IMR-90 (cell line): Measurements from ENCODE around the gene GRM4. TPM values are rescaled to one million over a fixed set of nuclear protein-coding genes. Genes with fewer than 3 reads are reported as not detected.

Experiments used
- ATAC-seq: fragments of 200-7000 bp; cut with Tn5 transposase; 2 replicates; pipeline ENCODE4 v1.9.1; 2020; ENCODE audit warnings: low read depth, mild to moderate bottlenecking, moderate library complexity
- BruUV-seq: library from RNA; stranded (reverse); fragments of 400-500 nt; replicated peaks from 2 replicates; lab custom pipeline; 2021; lab: Mats Ljungman, UMichigan
- CTCF ChIA-PET: fragments of 300-600 bp; formaldehyde crosslinking; extraction: SDS; loops from one replicate; lab custom pipeline; 2021; ENCODE audit warnings: antibody characterized with exemption; lab: Yijun Ruan, JAX
- POLR2A ChIA-PET: fragments of 300-600 bp; sonication (Branson Sonifier 250); formaldehyde crosslinking; loops from one replicate; lab custom pipeline; 2022; ENCODE audit warnings: antibody characterized with exemption; ENCODE audit not compliant: unreplicated experiment; lab: Charles Lee
- DNase-seq: peaks from one replicate; pipeline ENCODE4 v3.0.0; 2013
- H2AFZ ChIP-seq: replicated peaks from 2 replicates; pipeline ENCODE3; 2013; ENCODE audit warnings: low read length, mild to moderate bottlenecking; ENCODE audit not compliant: poor library complexity
- H2AK5ac ChIP-seq: 2 replicates; pipeline ENCODE4 v1.6.1; 2013; ENCODE audit warnings: low read depth, low read length, inconsistent platforms
- H2AK9ac ChIP-seq: replicated peaks from 2 replicates; pipeline ENCODE3; 2013; ENCODE audit warnings: mild to moderate bottlenecking, low read depth, low read length, moderate library complexity; ENCODE audit not compliant: poor library complexity
- H2BK120ac ChIP-seq: 2 replicates; pipeline ENCODE4 v1.6.1; 2013; ENCODE audit warnings: low read depth, low read length, inconsistent platforms
- H2BK15ac ChIP-seq: 3 replicates; pipeline ENCODE4 v1.6.1; 2013; ENCODE audit warnings: low read depth, low read length, inconsistent platforms
- H2BK20ac ChIP-seq: 2 replicates; pipeline ENCODE4 v1.6.1; 2013; ENCODE audit warnings: low read depth, mild to moderate bottlenecking, inconsistent platforms, low read length, moderate library complexity
- H2BK5ac ChIP-seq: 2 replicates; pipeline ENCODE4 v1.6.1; 2013; ENCODE audit warnings: mild to moderate bottlenecking, low read depth, low read length, inconsistent platforms; ENCODE audit not compliant: poor library complexity, severe bottlenecking
- H3K14ac ChIP-seq: replicated peaks from 2 replicates; pipeline ENCODE4 v1.6.1; 2013; ENCODE audit warnings: low read depth, low read length, inconsistent platforms
- H3K18ac ChIP-seq: 2 replicates; pipeline ENCODE4 v1.6.1; 2013; ENCODE audit warnings: low read depth, low read length, control low read depth
- H3K23ac ChIP-seq: 2 replicates; pipeline ENCODE4 v1.6.1; 2013; ENCODE audit warnings: low read depth, low read length, inconsistent platforms
- H3K27ac ChIP-seq: 2 replicates; pipeline ENCODE4 v1.5.1; 2013; ENCODE audit warnings: mild to moderate bottlenecking, control low read depth, low read length; ENCODE audit not compliant: insufficient read depth
- H3K27me3 ChIP-seq: 2 replicates; pipeline ENCODE4 v1.6.1; 2013; ENCODE audit warnings: low read length; ENCODE audit not compliant: control insufficient read depth, insufficient read depth
- H3K36me3 ChIP-seq: 2 replicates; pipeline ENCODE4 v1.6.1; 2013; ENCODE audit warnings: low read length, mixed read lengths; ENCODE audit not compliant: control insufficient read depth, insufficient read depth
- H3K4ac ChIP-seq: 2 replicates; pipeline ENCODE4 v1.6.1; 2013; ENCODE audit warnings: low read depth, low read length, inconsistent platforms
- H3K4me1 ChIP-seq: 2 replicates; pipeline ENCODE4 v1.6.1; 2013; ENCODE audit warnings: low read length, mixed read lengths; ENCODE audit not compliant: control insufficient read depth, insufficient read depth
- H3K4me2 ChIP-seq: 2 replicates; pipeline ENCODE4 v1.6.1; 2013; ENCODE audit warnings: low read depth, mild to moderate bottlenecking, control low read depth, low read length, moderate library complexity
- H3K4me3 ChIP-seq: 2 replicates; pipeline ENCODE4 v1.5.1; 2013; ENCODE audit warnings: low read depth, mild to moderate bottlenecking, control low read depth, low read length, moderate library complexity; ENCODE audit not compliant: insufficient read depth
- H3K56ac ChIP-seq: 2 replicates; pipeline ENCODE4 v1.6.1; 2013; ENCODE audit warnings: low read length, inconsistent platforms; ENCODE audit not compliant: insufficient read depth; ENCODE audit errors: extremely low read depth
- H3K79me1 ChIP-seq, 2 experiments: 2 replicates each; pipeline ENCODE4 v1.6.1; 2013; ENCODE audit warnings: low read length in 2 of 2, inconsistent platforms in 1 of 2, low read depth in 1 of 2
- H3K9ac ChIP-seq: 2 replicates; pipeline ENCODE4 v1.6.1; 2013; ENCODE audit warnings: low read depth, low read length, control low read depth
- H3K9me1 ChIP-seq: 2 replicates; pipeline ENCODE4 v1.6.1; 2013; ENCODE audit warnings: low read length, inconsistent platforms; ENCODE audit not compliant: insufficient read depth
- H3K9me3 ChIP-seq: 2 replicates; pipeline ENCODE4 v1.6.1; 2013; ENCODE audit warnings: low read length; ENCODE audit not compliant: control insufficient read depth, insufficient read depth
- H4K20me1 ChIP-seq: 2 replicates; pipeline ENCODE4 v1.6.1; 2013; ENCODE audit warnings: low read length, inconsistent platforms; ENCODE audit not compliant: insufficient read depth
- H4K5ac ChIP-seq: 2 replicates; pipeline ENCODE4 v1.6.1; 2013; ENCODE audit warnings: mild to moderate bottlenecking, low read depth, low read length, control low read depth
- H4K8ac ChIP-seq, 2 experiments: 2 replicates each; pipeline ENCODE4 v1.6.1; 2013; ENCODE audit warnings: low read depth in 2 of 2, low read length in 2 of 2, control low read depth in 1 of 2, inconsistent platforms in 1 of 2
- H4K91ac ChIP-seq: 2 replicates; pipeline ENCODE4 v1.6.1; 2013; ENCODE audit warnings: low read depth, low read length, inconsistent platforms; ENCODE audit not compliant: insufficient read depth
- BHLHE40 ChIP-seq: fragments of 150-350 bp; IDR thresholded peaks from 2 replicates; pipeline ENCODE4 v1.6.1; 2016; ENCODE audit warnings: mild to moderate bottlenecking, low read depth, low read length
- CEBPB ChIP-seq: IDR thresholded peaks from 2 replicates; pipeline ENCODE4 v1.6.1; 2012; ENCODE audit warnings: low read depth, low read length, improper control_type of control experiment
- CHD1 ChIP-seq: IDR thresholded peaks from 2 replicates; pipeline ENCODE4 v1.6.1; 2012; ENCODE audit warnings: low read depth, low read length, improper control_type of control experiment
- FOS ChIP-seq: fragments of 150-350 bp; IDR thresholded peaks from 2 replicates; pipeline ENCODE4 v1.6.1; 2016; ENCODE audit warnings: low read depth, low read length
- MAFK ChIP-seq: IDR thresholded peaks from 2 replicates; pipeline ENCODE4 v1.6.1; 2012; ENCODE audit warnings: low read depth, low read length, improper control_type of control experiment
- MAZ ChIP-seq: IDR thresholded peaks from 2 replicates; pipeline ENCODE4 v1.6.1; 2012; ENCODE audit warnings: low read depth, mild to moderate bottlenecking, low read length, improper control_type of control experiment, moderate library complexity, borderline replicate concordance
- MXI1 ChIP-seq: IDR thresholded peaks from 2 replicates; pipeline ENCODE4 v1.6.1; 2012; ENCODE audit warnings: low read depth, mild to moderate bottlenecking, low read length, moderate library complexity, borderline replicate concordance
- NFE2L2 ChIP-seq: fragments of 150-350 bp; IDR thresholded peaks from 2 replicates; pipeline ENCODE4 v1.6.1; 2016; ENCODE audit warnings: low read depth, mild to moderate bottlenecking, low read length
- POLR2A ChIP-seq: IDR thresholded peaks from 2 replicates; pipeline ENCODE4 v1.6.1; 2012; ENCODE audit warnings: mild to moderate bottlenecking, low read depth, low read length
- RAD21 ChIP-seq: IDR thresholded peaks from 2 replicates; pipeline ENCODE4 v1.6.1; 2012; ENCODE audit warnings: low read length, improper control_type of control experiment
- WGBS, 2 experiments: methylation state at CpG; one replicate each; pipeline versions ENCODE4 v1.1.5 to v1.1.7; 2013; ENCODE audit warnings: missing lambda C conversion rate in 2 of 2; ENCODE audit not compliant: insufficient read length in 1 of 2; ENCODE audit errors: extremely low coverage in 2 of 2; 5-methylcytosine and 5-hydroxymethylcytosine counted together
- dilution Hi-C: fragments of 300-500 bp; cut with HindIII; formaldehyde crosslinking; loops from one replicate; pipeline ENCODE4 v1.14.3; 2018; ENCODE audit warnings: low sequenced_read_pairs; ENCODE audit not compliant: unreplicated experiment
- in situ Hi-C: fragments of 300-500 bp; cut with MboI; formaldehyde crosslinking; loops from 3 replicates; pipeline ENCODE4 v1.14.3; 2019; ENCODE audit warnings: low sequenced_read_pairs, inconsistent platforms, mixed read lengths
- intact Hi-C: fragments of 100-400 bp; cut with micrococcal nuclease; formaldehyde crosslinking; loops from 2 replicates; pipeline ENCODE4 v1.10.0; 2022
- polyA plus RNA-seq, 3 experiments: library from polyadenylated mRNA; depleted of rRNA; stranded (reverse); fragments of >200 nt; gene quantifications; 2 replicates each; pipeline ENCODE4 v1.2.3, GENCODE V29; 2012; ENCODE audit warnings: low replicate concordance in 1 of 3
- total RNA-seq: library from RNA; depleted of rRNA; stranded (reverse); fragments of >200 nt; gene quantifications from 2 replicates; pipeline ENCODE4 v1.2.3, GENCODE V29; 2012
- TF ChIP-seq, protein P1 (sequence below): fragments of 150-350 bp; IDR thresholded peaks from 2 replicates; pipeline ENCODE4 v1.6.1; 2017; ENCODE audit warnings: mild to moderate bottlenecking, antibody characterized with exemption, low read length, low read depth
- TF ChIP-seq, protein P2 (sequence below): fragments of 150-350 bp; IDR thresholded peaks from 2 replicates; pipeline ENCODE4 v1.6.1; 2016; ENCODE audit warnings: low read depth, mild to moderate bottlenecking, low read length, moderate library complexity, borderline replicate concordance
- TF ChIP-seq, protein P3 (sequence below): conservative IDR thresholded peaks from 2 replicates; pipeline ENCODE4 v1.5.1; 2012; ENCODE audit warnings: mild to moderate bottlenecking, low read depth, low read length, improper control_type of control experiment

GRM4 gene
- total and polyA plus RNA-seq, 2 of the 4 experiments (the other 2 are of a cell fraction) = 0.02 TPM; not detected in 1

DNA sequence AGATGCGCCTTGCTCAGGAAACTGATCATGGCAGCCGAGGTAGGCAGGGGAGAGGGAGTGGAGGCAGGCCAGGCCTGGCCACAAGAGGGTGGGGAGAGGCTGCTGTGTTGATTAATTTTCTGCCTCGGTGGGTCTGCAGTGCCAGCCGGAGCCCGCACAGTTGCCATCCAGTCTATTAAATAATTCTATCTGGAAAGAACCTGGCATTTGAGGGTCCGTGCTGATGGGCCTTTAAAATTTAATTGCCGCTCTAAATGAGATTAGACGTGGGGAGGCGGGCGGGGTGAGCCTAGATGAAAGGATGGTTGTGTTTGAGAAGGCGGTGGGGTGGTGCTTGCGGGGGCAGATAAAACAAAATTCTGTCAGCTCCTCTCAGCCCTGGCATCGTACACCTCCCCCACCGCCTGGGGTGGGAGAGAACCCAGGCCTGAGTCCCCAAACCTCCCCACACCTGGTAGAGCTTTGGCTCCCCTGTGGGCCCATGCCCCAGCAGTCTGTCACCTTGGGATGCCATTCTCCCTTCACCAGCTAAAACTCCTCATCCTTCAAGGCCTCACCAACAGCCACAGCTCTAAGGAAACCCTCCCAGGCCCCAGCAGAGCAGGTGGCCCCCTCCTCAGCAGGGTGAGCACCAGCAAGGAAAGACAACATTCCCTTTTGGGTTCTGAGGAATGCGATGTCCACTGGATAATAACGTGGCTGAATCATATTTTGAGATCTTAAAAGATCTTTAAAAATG is 167.3 kb downstream of the GRM4 start:
- Histone ChIP-seq H4K5ac (no peak overlapping the region), H3K4me2 (no peak overlapping the region), H3K27me3 (peaks cover 58% of the 10 kb centered on the region), H3K4me1 (no peaks in the 10 kb centered on the region), H3K14ac (no peak overlapping the region), H2BK5ac (no peak overlapping the region), H3K27ac (no peak overlapping the region), H3K9me3 (no peaks in the 10 kb centered on the region), H3K4ac (no peak overlapping the region), H4K91ac (no peak overlapping the region), H3K18ac (no peak overlapping the region), H3K9ac (no peak overlapping the region), H4K8ac (no peak overlapping the region), H3K79me1 (no peaks in the 10 kb centered on the region), H3K9me1 (no peaks in the 10 kb centered on the region), H2BK15ac (no peak overlapping the region), H3K23ac (no peak overlapping the region), H3K36me3 (no peaks in the 10 kb centered on the region), H2AK9ac (no peak overlapping the region), H3K56ac (no peak overlapping the region), H2AFZ (no peak overlapping the region), H4K20me1 (no peaks in the 10 kb centered on the region; the same call in 1 of the 2 replicates), H3K4me3 (no peak overlapping the region), H2AK5ac (no peak overlapping the region), H2BK20ac (no peak overlapping the region), H2BK120ac (no peak overlapping the region)
- intact Hi-C loops = no loop called here
- in situ Hi-C loops = no loop called here
- dilution Hi-C loops = no loop called here
- no CpG with 5 or more reads among the region's 16 CpGs for WGBS, 2 experiments
- TF ChIP-seq, protein P1, sequence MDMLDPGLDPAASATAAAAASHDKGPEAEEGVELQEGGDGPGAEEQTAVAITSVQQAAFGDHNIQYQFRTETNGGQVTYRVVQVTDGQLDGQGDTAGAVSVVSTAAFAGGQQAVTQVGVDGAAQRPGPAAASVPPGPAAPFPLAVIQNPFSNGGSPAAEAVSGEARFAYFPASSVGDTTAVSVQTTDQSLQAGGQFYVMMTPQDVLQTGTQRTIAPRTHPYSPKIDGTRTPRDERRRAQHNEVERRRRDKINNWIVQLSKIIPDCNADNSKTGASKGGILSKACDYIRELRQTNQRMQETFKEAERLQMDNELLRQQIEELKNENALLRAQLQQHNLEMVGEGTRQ = no peak
- TF ChIP-seq MAFK (no peak), NFE2L2 (no peak), MXI1 (no peak), MAZ (no peak), BHLHE40 (no peak), RAD21 (no peak), CHD1 (no peak), FOS (no peak), CEBPB (no peak), POLR2A (no peak)
- TF ChIP-seq, protein P2, sequence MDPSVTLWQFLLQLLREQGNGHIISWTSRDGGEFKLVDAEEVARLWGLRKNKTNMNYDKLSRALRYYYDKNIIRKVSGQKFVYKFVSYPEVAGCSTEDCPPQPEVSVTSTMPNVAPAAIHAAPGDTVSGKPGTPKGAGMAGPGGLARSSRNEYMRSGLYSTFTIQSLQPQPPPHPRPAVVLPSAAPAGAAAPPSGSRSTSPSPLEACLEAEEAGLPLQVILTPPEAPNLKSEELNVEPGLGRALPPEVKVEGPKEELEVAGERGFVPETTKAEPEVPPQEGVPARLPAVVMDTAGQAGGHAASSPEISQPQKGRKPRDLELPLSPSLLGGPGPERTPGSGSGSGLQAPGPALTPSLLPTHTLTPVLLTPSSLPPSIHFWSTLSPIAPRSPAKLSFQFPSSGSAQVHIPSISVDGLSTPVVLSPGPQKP = no peak
- TF ChIP-seq, protein P3, sequence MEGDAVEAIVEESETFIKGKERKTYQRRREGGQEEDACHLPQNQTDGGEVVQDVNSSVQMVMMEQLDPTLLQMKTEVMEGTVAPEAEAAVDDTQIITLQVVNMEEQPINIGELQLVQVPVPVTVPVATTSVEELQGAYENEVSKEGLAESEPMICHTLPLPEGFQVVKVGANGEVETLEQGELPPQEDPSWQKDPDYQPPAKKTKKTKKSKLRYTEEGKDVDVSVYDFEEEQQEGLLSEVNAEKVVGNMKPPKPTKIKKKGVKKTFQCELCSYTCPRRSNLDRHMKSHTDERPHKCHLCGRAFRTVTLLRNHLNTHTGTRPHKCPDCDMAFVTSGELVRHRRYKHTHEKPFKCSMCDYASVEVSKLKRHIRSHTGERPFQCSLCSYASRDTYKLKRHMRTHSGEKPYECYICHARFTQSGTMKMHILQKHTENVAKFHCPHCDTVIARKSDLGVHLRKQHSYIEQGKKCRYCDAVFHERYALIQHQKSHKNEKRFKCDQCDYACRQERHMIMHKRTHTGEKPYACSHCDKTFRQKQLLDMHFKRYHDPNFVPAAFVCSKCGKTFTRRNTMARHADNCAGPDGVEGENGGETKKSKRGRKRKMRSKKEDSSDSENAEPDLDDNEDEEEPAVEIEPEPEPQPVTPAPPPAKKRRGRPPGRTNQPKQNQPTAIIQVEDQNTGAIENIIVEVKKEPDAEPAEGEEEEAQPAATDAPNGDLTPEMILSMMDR = no peak
- ChIA-PET POLR2A (no interaction called here), CTCF (no interaction called here)
- ATAC-seq = no peak
- no peak for DNase-seq
- BruUV-seq = no TSS peak
